Measurements from ENCODE around the gene TTC6.

GRCh38 chr14:37601865-37602264, 6.4 kb downstream of the TTC6 start:
- TF ChIP-seq ELK1 (IDR thresholded peaks at IDR 0.05; ENCODE audit: borderline replicate concordance, low read depth, low read length) (no peak), CHD1 (IDR thresholded peaks at IDR 0.05; ENCODE audit: low read depth, low read length) (no peak)

Measured in IMR-90 (cell line).